Effector memory CD8-positive, alpha-beta T cell (primary cell): ENCODE measurements around the gene ACRBP.

Source experiments
- ATAC-seq: fragments of 150-1000 bp; cut with Tn5 transposase; replicated peaks from 2 replicates; pipeline ENCODE4 v1.10.0; 2021; ENCODE audit warnings: mild to moderate bottlenecking, moderate library complexity
- DNase-seq, 3 experiments: peaks; one replicate each; pipeline ENCODE4 v3.0.0; 2021
- H3K27ac Mint-ChIP-seq, 2 donors: one replicate each; pipeline ENCODE4 v1.8.0; 2022; ENCODE audit warnings: mild to moderate bottlenecking in 2 of 2, mixed read lengths in 2 of 2, moderate library complexity in 2 of 2
- H3K27me3 Mint-ChIP-seq, 2 donors: one replicate each; pipeline ENCODE4 v1.8.0; 2022; ENCODE audit warnings: mixed read lengths in 2 of 2
- H3K36me3 Mint-ChIP-seq: one replicate; pipeline ENCODE4 v1.8.0; 2022; ENCODE audit warnings: mild to moderate bottlenecking, moderate library complexity, mixed read lengths; ENCODE audit not compliant: insufficient read depth
- H3K4me1 Mint-ChIP-seq, 2 donors: one replicate each; pipeline ENCODE4 v1.8.0; 2022; ENCODE audit warnings: low read depth in 2 of 2, mixed read lengths in 2 of 2
- H3K4me3 Mint-ChIP-seq, 2 donors: one replicate each; pipeline ENCODE4 v1.8.0; 2022; ENCODE audit warnings: mild to moderate bottlenecking in 2 of 2, mixed read lengths in 2 of 2, moderate library complexity in 2 of 2
- H3K9me3 Mint-ChIP-seq, 2 donors: one replicate each; pipeline ENCODE4 v1.8.0; 2022; ENCODE audit warnings: mixed read lengths in 2 of 2
- total RNA-seq, 9 experiments: gene quantifications; one replicate each; lab custom pipeline; 2026; lab: John Stamatoyannopoulos, UW

Gene ACRBP
- total RNA-seq, result 0 to 4.4 (median 0.68) reads per million in 9 experiments

DNA sequence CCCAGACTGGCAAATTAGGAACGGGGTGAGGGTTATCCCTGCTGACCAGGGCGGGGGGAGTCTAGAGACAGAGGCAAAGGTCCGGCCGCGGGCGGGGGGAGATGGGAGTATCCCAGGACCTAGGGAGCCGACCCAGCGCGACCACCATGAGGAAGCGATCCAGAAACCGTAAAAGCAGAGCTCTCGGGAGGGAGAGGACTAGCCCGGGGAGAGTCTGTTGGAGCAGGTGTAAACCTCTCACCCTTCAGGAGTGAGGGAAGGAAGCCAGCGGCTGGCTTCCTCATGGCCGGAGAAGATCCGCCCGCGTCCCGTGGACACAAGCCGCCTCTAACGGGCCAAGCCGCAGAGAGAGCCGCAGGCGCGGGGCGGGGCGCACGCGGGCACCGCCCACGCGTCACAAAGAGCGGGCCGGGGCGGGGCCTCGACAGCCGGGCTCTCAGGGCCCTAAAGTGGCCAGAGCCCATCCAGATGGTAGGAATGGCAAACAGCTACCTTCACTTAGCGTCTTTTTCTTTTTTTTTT lies at the start of gene ACRBP:
ACRBP (minus strand) TSS at position 350 of the 522 bp plus-strand sequence; CDS start at position 284, 66 bp downstream.
- no peaks in the 10 kb centered on the region for H3K27me3 Mint-ChIP-seq
- DNase-seq, result no peak
- H3K27ac Mint-ChIP-seq, result peak within 1 kb of the TSS; percentile 38 to 83
- peaks cover 49% of the 10 kb centered on the region for H3K36me3 Mint-ChIP-seq
- peak within 1 kb of the TSS; percentile 49 to 59 for H3K4me3 Mint-ChIP-seq
- ATAC-seq, result peak; percentile 60
- H3K4me1 Mint-ChIP-seq, result peaks cover 9 to 10% of the 10 kb centered on the region in 2 donors
- H3K9me3 Mint-ChIP-seq, result peaks cover 0 to 3% of the 10 kb centered on the region in 2 donors

DNA sequence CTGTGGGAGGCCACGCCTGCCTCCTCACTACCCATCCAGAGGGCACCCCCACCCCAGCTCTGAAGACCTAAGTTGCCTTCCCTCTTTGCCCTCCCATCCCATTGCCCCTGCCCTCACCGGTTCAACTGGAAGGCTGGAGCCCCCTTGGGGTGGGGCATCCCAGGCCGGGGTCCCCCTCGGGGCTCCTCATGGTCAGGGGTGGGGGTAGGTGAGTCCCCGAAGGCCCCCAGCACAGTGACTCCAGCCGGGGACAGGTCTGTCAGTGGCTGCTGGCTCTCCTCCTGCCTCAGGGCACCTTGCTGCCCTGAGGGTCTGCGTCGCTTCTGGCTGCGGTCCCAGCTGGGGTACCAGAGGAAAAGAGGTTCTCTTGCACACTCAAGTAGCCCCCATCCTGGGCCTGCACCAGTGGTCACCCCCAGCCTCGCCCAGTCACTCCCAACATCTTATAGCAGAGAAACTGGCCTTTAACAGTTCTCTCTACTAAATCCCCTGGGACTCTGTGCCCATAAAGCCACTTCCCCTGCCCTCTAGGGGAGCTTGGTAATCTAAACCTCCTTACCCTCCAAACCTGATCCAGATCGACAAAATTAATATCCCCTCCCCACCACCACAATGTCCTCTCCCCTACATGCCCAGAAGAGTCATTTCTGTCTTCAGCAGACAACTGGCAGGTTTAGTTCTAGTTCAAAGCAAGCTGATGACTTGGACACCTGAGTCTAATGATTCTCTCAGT lies 48.2 kb upstream of the ACRBP start:
- H3K9me3 Mint-ChIP-seq, result no peaks in the 10 kb centered on the region
- H3K27me3 Mint-ChIP-seq, result peaks cover 20 to 33% of the 10 kb centered on the region in 2 donors
- ATAC-seq, result no peak
- no peak overlapping the region for H3K4me3 Mint-ChIP-seq
- peaks cover 13 to 14% of the 10 kb centered on the region in 2 donors for H3K4me1 Mint-ChIP-seq
- peaks cover 3% of the 10 kb centered on the region for H3K36me3 Mint-ChIP-seq
- H3K27ac Mint-ChIP-seq, result no peak overlapping the region
- no peak for DNase-seq

DNA sequence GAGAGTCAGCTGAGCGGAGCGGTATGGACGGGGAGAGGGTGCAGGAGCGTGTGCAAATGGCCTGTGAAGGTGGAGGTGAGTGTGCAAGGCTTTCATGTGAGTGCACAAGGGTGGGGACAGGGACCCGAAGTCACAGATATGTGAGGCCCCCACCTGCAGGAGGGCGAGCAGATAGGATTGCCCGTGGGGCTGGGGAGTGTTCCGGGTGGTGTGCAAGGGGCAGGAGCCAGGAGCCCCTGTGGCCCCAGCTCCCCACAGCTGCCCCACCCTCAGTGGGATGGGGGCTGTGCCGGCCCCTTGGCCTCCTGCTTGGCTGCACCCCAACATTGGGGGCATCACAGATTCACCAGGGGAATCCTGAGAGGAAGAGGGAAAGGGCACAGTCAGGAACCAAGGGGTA lies 47.5 kb upstream of the ACRBP start:
- no peak overlapping the region for H3K4me3 Mint-ChIP-seq
- H3K27me3 Mint-ChIP-seq, result peaks cover 18 to 29% of the 10 kb centered on the region in 2 donors
- no peaks in the 10 kb centered on the region for H3K9me3 Mint-ChIP-seq
- peak overlapping the region; percentile 79 to 81 for H3K27ac Mint-ChIP-seq
- ATAC-seq, result no peak
- DNase-seq, result no peak
- peaks cover 7% of the 10 kb centered on the region for H3K36me3 Mint-ChIP-seq
- peaks cover 20 to 21% of the 10 kb centered on the region in 2 donors for H3K4me1 Mint-ChIP-seq

DNA sequence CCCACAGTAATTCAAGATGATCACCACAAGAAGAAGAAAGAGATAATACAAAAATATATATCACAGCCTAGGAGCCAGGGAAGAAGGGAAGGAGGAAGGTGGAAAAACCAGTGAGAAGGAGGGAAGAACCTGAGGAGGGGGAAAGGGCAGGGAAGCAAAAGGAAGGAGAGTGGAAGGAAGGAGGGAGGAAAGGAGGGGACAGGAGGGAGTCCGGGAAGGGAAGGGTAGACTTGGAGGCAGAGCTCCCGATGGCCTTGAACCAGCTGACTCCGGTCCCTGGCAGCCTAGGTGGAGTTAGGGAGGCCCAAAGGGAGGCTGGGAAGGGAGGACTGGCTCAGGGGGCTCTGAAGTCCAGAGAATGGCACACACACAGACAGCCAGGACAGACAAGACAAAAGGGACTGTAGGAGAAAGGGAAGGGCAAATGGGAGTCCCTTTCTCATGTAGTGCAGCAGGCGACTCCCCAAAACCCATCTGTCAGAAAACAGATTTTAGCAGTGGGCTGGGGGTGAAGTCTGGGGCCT lies 46.7 kb upstream of the ACRBP start:
- ATAC-seq (no peak), DNase-seq (no peak)
- Mint-ChIP-seq H3K4me1 (peaks cover 14 to 15% of the 10 kb centered on the region in 2 donors), H3K9me3 (no peaks in the 10 kb centered on the region), H3K27me3 (peaks cover 10 to 21% of the 10 kb centered on the region in 2 donors), H3K4me3 (no peak overlapping the region), H3K36me3 (peaks cover 15% of the 10 kb centered on the region), H3K27ac (peak overlapping the region; percentile 79 to 81)

DNA sequence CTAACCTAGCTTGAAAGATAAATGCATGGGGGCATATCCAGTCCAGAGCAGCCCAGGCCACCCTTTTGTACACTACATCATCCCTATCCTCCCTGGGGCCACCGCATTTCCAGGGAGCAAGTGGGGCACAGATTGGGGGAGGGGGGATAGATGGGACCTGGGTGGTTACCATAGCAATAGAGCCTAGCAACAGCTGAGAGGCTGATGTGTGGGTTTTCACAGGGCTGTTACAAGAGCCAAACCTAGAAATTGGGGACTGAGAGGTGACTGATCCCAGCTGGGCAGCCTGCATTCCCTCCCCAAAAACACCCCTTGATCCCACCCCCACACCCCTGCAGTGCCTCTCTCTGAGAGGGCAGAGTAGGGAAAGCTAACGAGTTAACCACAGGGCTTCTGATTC lies 45.7 kb upstream of the ACRBP start:
- no peak overlapping the region for H3K4me3 Mint-ChIP-seq
- ATAC-seq, result no peak

DNA sequence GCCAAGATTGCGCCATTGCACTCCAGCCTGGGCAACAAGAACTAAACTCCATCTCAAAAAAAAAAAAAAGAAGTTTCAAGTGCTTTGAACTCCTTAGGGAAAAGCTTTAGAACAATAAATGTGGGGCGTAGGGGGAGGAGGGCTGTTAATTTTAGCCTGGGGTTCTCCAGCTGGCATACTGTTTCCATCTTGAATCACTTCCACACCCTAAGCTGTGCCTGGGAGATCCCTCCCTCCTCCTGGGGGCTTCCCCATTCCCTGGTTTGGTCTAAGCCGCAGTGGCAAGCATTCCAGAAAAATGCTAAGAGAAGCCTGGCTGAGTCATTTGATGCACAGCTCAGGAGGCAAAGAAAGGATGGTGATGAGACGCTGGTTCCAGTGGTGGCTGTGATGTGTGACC lies 44.2 kb upstream of the ACRBP start:
- DNase-seq, result no peak
- Mint-ChIP-seq H3K36me3 (peaks cover 16% of the 10 kb centered on the region), H3K4me1 (peaks cover 33 to 39% of the 10 kb centered on the region in 2 donors), H3K4me3 (no peak overlapping the region), H3K27ac (no peak overlapping the region), H3K27me3 (peaks cover 0 to 1% of the 10 kb centered on the region in 2 donors), H3K9me3 (no peaks in the 10 kb centered on the region)
- no peak for ATAC-seq

More for the DNA sequence above, 45.7 kb upstream of the ACRBP start:
- Mint-ChIP-seq H3K27ac (no peak overlapping the region), H3K27me3 (peaks cover 0 to 11% of the 10 kb centered on the region in 2 donors), H3K9me3 (no peaks in the 10 kb centered on the region), H3K4me1 (peaks cover 20 to 25% of the 10 kb centered on the region in 2 donors), H3K36me3 (peaks cover 16% of the 10 kb centered on the region)
- no peak for DNase-seq

DNA sequence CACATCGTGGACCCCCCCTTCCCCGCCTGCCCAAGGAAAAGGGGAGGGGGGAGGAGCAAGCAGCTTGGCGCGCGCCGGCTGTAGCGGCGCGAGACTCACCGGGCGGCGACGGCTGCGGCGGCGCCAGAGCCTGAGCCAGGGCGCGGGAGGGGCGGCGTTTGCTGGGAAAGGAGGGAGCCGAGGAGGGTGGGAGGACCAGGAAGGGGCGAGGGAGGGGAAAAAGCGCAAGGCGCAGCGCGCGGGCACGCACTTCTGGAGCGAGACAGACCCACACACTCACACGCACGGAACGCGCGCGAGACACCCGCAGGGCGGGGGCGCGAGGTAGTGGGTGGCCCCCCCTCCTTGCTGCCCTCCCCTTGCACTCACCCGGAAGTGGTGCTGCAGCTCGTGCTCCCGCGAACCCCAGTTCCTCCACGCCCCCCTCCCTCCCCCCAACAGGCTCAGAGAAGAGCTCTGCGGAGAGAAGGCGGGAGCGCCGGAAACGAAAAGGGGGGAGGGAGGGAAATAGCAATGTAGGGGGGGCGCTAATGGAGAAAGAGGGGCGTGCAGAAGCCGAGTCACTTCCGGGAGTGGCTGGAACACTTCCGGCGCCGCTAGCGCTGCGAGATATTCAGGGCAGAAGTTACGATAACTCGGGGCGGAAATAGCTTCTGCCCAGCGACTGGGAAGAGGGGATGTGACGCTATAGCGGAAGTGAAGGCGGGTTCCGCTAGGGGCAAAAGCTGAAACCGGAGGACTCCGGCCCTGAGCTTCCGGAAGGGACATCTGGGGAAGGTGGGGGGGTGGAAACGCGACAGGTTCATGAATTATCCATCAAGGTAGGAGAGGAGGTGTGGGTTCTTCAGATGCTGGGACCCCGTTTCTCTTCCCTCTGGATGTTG lies 42.0 kb upstream of the ACRBP start, which contains the start of gene ZNF384:
ZNF384 (minus strand) TSS at position 377 of the 884 bp plus-strand sequence. CDS start 9,855 bp downstream, outside the sequence.
- H3K9me3 Mint-ChIP-seq, result no peaks in the 10 kb centered on the region
- H3K36me3 Mint-ChIP-seq, result peaks cover 23% of the 10 kb centered on the region
- DNase-seq (peak; percentile 92), ATAC-seq (peak; percentile 79)
- peak within 1 kb of the TSS; percentile 92 to 94 for H3K27ac Mint-ChIP-seq
- no peaks in the 10 kb centered on the region for H3K27me3 Mint-ChIP-seq
- peaks cover 46 to 59% of the 10 kb centered on the region in 2 donors for H3K4me1 Mint-ChIP-seq
- H3K4me3 Mint-ChIP-seq, result peak within 1 kb of the TSS; percentile 81 to 89

DNA sequence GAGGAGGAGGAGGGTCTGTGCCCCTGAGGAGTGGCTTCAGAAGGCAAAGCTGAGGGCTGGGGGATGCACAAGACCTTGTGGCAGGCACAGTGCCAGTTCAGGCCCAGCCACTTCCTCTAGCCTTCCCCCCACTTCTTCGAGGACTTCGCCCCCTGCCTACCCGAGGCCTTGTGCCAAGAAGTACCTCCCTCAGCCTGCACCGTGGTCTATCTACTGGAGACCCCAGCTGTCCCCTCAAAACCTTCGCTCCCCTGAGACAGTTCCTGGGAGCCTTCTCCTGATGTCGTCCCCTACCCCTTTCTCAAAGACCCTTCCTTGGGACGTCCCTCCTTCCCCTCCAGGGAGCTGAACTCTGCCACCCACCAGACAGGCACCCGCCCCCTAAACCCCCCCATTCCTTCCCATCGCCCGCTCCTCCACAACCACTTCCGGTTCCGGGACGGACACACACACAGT lies 41.3 kb upstream of the ACRBP start:
- ATAC-seq (peak; percentile 13), DNase-seq (peak in 2 of 3 experiments; percentile 43 to 46)
- H3K4me1 Mint-ChIP-seq, result peaks cover 46 to 59% of the 10 kb centered on the region in 2 donors
- H3K4me3 Mint-ChIP-seq, result peak overlapping the region; percentile 81 to 89
- no peaks in the 10 kb centered on the region for H3K27me3 Mint-ChIP-seq
- peak overlapping the region; percentile 92 to 94 for H3K27ac Mint-ChIP-seq
- no peaks in the 10 kb centered on the region for H3K9me3 Mint-ChIP-seq
- H3K36me3 Mint-ChIP-seq, result peaks cover 25% of the 10 kb centered on the region

DNA sequence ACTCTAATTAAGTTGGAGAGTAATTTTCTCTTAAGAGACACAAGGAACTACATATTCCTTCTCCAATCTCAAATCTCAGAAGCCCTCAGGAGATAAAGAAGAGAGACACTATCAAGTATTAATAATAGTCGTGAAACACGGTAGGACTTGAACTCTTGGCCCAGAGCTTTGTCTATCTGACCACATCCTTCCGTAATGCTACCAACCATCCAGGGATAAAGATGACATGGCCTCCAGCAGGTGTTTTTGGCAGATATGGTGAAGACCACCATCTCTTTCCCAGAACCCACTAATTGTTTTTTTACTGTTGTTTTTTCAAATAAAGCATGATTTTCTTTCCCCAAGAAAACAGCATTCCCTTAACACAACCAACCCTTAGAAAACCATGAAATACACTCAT lies 38.6 kb upstream of the ACRBP start:
- H3K9me3 Mint-ChIP-seq, result no peaks in the 10 kb centered on the region
- no peaks in the 10 kb centered on the region for H3K27me3 Mint-ChIP-seq
- DNase-seq (no peak), ATAC-seq (no peak)
- peaks cover 59 to 66% of the 10 kb centered on the region in 2 donors for H3K4me1 Mint-ChIP-seq
- no peak overlapping the region for H3K4me3 Mint-ChIP-seq
- H3K27ac Mint-ChIP-seq, result peak overlapping the region in 1 of 2 donors; percentile 92
- H3K36me3 Mint-ChIP-seq, result peaks cover 47% of the 10 kb centered on the region

DNA sequence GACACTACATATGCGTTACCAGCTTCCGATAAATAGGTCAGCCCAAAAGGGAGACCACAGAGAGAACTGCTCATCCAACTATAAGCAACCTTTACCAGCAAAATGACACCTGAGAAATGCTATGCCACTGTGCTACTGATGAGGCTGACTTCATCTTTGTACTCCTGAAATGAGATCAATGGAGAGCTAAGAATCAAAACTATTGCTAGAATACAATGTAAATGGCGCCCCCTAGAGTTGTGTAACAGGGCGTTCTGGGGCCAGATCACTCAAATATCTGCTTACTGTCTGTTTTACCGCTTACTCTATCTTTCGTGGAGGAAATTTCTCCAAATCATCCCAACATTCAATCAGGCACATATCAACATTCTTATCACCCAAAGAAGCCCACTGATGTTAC lies 37.4 kb upstream of the ACRBP start:
- DNase-seq, result peak; percentile 31 to 37 (median 35)
- peaks cover 52 to 56% of the 10 kb centered on the region in 2 donors for H3K4me1 Mint-ChIP-seq
- H3K36me3 Mint-ChIP-seq, result peaks cover 51% of the 10 kb centered on the region
- no peaks in the 10 kb centered on the region for H3K27me3 Mint-ChIP-seq
- no peak for ATAC-seq
- H3K9me3 Mint-ChIP-seq, result no peaks in the 10 kb centered on the region
- H3K4me3 Mint-ChIP-seq, result no peak overlapping the region
- H3K27ac Mint-ChIP-seq, result peak overlapping the region; percentile 6 to 60

DNA sequence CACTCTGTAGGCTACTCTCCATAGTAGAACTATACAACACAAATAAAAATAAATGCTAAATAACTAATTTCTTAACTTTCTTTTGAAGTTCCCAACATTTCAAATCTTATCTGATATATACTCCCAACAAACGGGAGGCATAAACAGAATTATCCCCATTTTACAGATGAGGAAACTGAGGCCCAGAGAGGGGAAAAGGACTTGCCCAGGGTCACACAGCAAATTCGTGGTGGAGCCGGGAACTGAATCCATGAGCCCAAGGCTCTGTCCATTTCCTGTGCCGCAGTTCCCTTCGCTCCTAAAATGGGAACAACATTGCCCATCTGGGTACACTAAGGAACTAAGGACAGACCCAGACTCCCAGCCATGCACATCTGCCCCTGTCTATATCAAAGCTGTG lies 29.7 kb upstream of the ACRBP start:
- H3K36me3 Mint-ChIP-seq, result peaks cover 85% of the 10 kb centered on the region

DNA sequence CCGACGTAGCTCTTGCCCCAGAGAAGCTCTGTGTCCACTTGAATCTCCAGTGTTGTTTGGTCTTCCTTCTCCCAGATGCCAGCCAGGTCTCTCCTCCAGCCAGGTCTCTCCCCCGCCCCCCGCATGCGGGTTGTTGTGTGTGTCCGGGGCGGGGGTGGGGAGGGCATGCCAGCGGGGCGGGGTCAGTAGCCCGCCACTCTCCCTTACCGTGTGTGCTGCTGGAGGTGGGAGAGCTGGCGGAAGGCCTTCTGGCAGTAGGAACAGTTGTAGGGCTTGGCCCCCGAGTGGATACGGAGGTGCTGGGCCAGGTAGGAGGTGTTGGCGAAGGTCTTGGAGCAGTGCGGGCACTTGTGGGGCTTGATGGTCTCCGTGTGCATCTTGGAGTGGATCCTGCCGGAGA lies 24.9 kb upstream of the ACRBP start:
- H3K4me1 Mint-ChIP-seq, result peaks cover 0 to 6% of the 10 kb centered on the region in 2 donors
- H3K9me3 Mint-ChIP-seq, result no peaks in the 10 kb centered on the region
- peak overlapping the region in 1 of 2 donors; percentile 57 for H3K27ac Mint-ChIP-seq
- H3K4me3 Mint-ChIP-seq, result no peak overlapping the region
- H3K36me3 Mint-ChIP-seq, result peaks cover 85% of the 10 kb centered on the region
- no peaks in the 10 kb centered on the region for H3K27me3 Mint-ChIP-seq
- no peak for ATAC-seq
- no peak for DNase-seq

More for the DNA sequence above, 29.7 kb upstream of the ACRBP start:
- DNase-seq (no peak), ATAC-seq (no peak)
- H3K4me1 Mint-ChIP-seq, result peaks cover 6 to 10% of the 10 kb centered on the region in 2 donors
- no peaks in the 10 kb centered on the region for H3K27me3 Mint-ChIP-seq
- H3K27ac Mint-ChIP-seq, result no peak overlapping the region
- no peak overlapping the region for H3K4me3 Mint-ChIP-seq
- H3K9me3 Mint-ChIP-seq, result no peaks in the 10 kb centered on the region
